Memory B cell (primary cell): ENCODE measurements around the gene OBP2B.
"Not testable (repeated sequence)": the region's sequence is repeated elsewhere in the genome, so short reads cannot be mapped to it uniquely, and the experiment has no call there.

Experiments used
- ATAC-seq: fragments of 150-1000 bp; cut with Tn5 transposase; 2 replicates; pipeline ENCODE4 v1.10.0; 2021; ENCODE audit warnings: low read depth, mild to moderate bottlenecking, moderate library complexity
- DNase-seq, 2 donors: peaks; one replicate each; pipeline ENCODE4 v3.0.0; 2022; ENCODE audit warnings: low spot score in 2 of 2
- H3K27ac Mint-ChIP-seq: one replicate; pipeline ENCODE4 v1.8.0; 2022; ENCODE audit warnings: mild to moderate bottlenecking, moderate library complexity, mixed read lengths
- H3K27me3 Mint-ChIP-seq: one replicate; pipeline ENCODE4 v1.8.0; 2022; ENCODE audit warnings: mixed read lengths
- H3K36me3 Mint-ChIP-seq: one replicate; pipeline ENCODE4 v1.8.0; 2022; ENCODE audit warnings: mild to moderate bottlenecking, mixed read lengths
- H3K4me1 Mint-ChIP-seq: one replicate; pipeline ENCODE4 v1.8.0; 2022; ENCODE audit warnings: mixed read lengths
- H3K4me3 Mint-ChIP-seq: one replicate; pipeline ENCODE4 v1.8.0; 2022; ENCODE audit warnings: mild to moderate bottlenecking, moderate library complexity, mixed read lengths
- H3K9me3 Mint-ChIP-seq: one replicate; pipeline ENCODE4 v1.8.0; 2022; ENCODE audit warnings: mixed read lengths

OBP2B gene

GRCh38 chr9:133221177-133221809 lies 12.2 kb upstream of the OBP2B start:
- ATAC-seq (no peak), DNase-seq (no peak)
- Mint-ChIP-seq H3K4me3 (no peak overlapping the region), H3K4me1 (no peaks in the 10 kb centered on the region), H3K27ac (no peak overlapping the region), H3K36me3 (no peaks in the 10 kb centered on the region), H3K27me3 (peaks cover 24% of the 10 kb centered on the region), H3K9me3 (peaks cover 2% of the 10 kb centered on the region)

GRCh38 chr9:133218049-133218975 lies 9.3 kb upstream of the OBP2B start:
- DNase-seq, H3K27ac Mint-ChIP-seq, ATAC-seq, H3K36me3 Mint-ChIP-seq, H3K4me1 Mint-ChIP-seq, H3K4me3 Mint-ChIP-seq: not testable (repeated sequence)
- peaks cover 29% of the 10 kb centered on the region for H3K27me3 Mint-ChIP-seq
- peaks cover 12% of the 10 kb centered on the region for H3K9me3 Mint-ChIP-seq

GRCh38 chr9:133217333-133217988 lies 8.4 kb upstream of the OBP2B start:
- H3K27ac Mint-ChIP-seq, H3K4me3 Mint-ChIP-seq, ATAC-seq, H3K4me1 Mint-ChIP-seq, DNase-seq, H3K36me3 Mint-ChIP-seq: not testable (repeated sequence)
- peaks cover 29% of the 10 kb centered on the region for H3K27me3 Mint-ChIP-seq
- peaks cover 12% of the 10 kb centered on the region for H3K9me3 Mint-ChIP-seq

- not testable (repeated sequence) for H3K4me3 Mint-ChIP-seq, H3K36me3 Mint-ChIP-seq, ATAC-seq, H3K4me1 Mint-ChIP-seq, H3K9me3 Mint-ChIP-seq, H3K27ac Mint-ChIP-seq, DNase-seq
- peaks cover 23% of the 10 kb centered on the region for H3K27me3 Mint-ChIP-seq
Measured at GRCh38 chr9:133214276-133214675, 5.2 kb upstream of the OBP2B start.

- Mint-ChIP-seq H3K27ac (no peak overlapping the region), H3K9me3 (peaks cover 10% of the 10 kb centered on the region), H3K27me3 (peaks cover 19% of the 10 kb centered on the region), H3K4me1 (no peaks in the 10 kb centered on the region), H3K36me3 (peaks cover 2% of the 10 kb centered on the region), H3K4me3 (no peak overlapping the region)
- ATAC-seq (no peak), DNase-seq (no peak)
Measured at GRCh38 chr9:133210609-133211008, 1.6 kb upstream of the OBP2B start.

- H3K4me1 Mint-ChIP-seq = no peaks in the 10 kb centered on the region
- DNase-seq (no peak), ATAC-seq (no peak)
- no peak overlapping the region for H3K27ac Mint-ChIP-seq
- H3K9me3 Mint-ChIP-seq = peaks cover 10% of the 10 kb centered on the region
- H3K27me3 Mint-ChIP-seq = peaks cover 19% of the 10 kb centered on the region
- H3K36me3 Mint-ChIP-seq = peaks cover 2% of the 10 kb centered on the region
- no peak overlapping the region for H3K4me3 Mint-ChIP-seq
Measured at GRCh38 chr9:133210202-133210532, 1.1 kb upstream of the OBP2B start.

- H3K27ac Mint-ChIP-seq, ATAC-seq, H3K36me3 Mint-ChIP-seq, H3K9me3 Mint-ChIP-seq, H3K4me1 Mint-ChIP-seq, H3K4me3 Mint-ChIP-seq, DNase-seq: not testable (repeated sequence)
- peaks cover 19% of the 10 kb centered on the region for H3K27me3 Mint-ChIP-seq
Measured at GRCh38 chr9:133209327-133210201, 514 bp upstream of the OBP2B start.

GRCh38 chr9:133208171-133208879 lies 725 bp downstream of the OBP2B start:
- not testable (repeated sequence) for H3K27ac Mint-ChIP-seq, H3K4me3 Mint-ChIP-seq

GRCh38 chr9:133207540-133208170 lies 1.4 kb downstream of the OBP2B start:
- Mint-ChIP-seq H3K9me3 (no peaks in the 10 kb centered on the region), H3K27ac (no peak overlapping the region), H3K4me1 (no peaks in the 10 kb centered on the region), H3K27me3 (peaks cover 19% of the 10 kb centered on the region), H3K36me3 (peaks cover 2% of the 10 kb centered on the region), H3K4me3 (no peak overlapping the region)
- no peak for ATAC-seq
- DNase-seq = no peak

More at GRCh38 chr9:133208171-133208879, 725 bp downstream of the OBP2B start:
- not testable (repeated sequence) for H3K4me1 Mint-ChIP-seq, DNase-seq, ATAC-seq, H3K9me3 Mint-ChIP-seq, H3K36me3 Mint-ChIP-seq
- H3K27me3 Mint-ChIP-seq = peaks cover 18% of the 10 kb centered on the region

- Mint-ChIP-seq H3K9me3 (no peaks in the 10 kb centered on the region), H3K4me3 (no peak overlapping the region), H3K36me3 (peaks cover 2% of the 10 kb centered on the region), H3K27me3 (peaks cover 19% of the 10 kb centered on the region), H3K27ac (no peak overlapping the region), H3K4me1 (no peaks in the 10 kb centered on the region)
- DNase-seq (no peak), ATAC-seq (no peak)
Measured at GRCh38 chr9:133207021-133207531, 2.0 kb downstream of the OBP2B start.

GRCh38 chr9:133205996-133206931 lies 2.8 kb downstream of the OBP2B start:
- Mint-ChIP-seq H3K4me3 (no peak overlapping the region), H3K9me3 (no peaks in the 10 kb centered on the region), H3K4me1 (no peaks in the 10 kb centered on the region), H3K27me3 (peaks cover 19% of the 10 kb centered on the region), H3K36me3 (peaks cover 2% of the 10 kb centered on the region), H3K27ac (no peak overlapping the region)
- no peak for DNase-seq
- ATAC-seq = no peak

GRCh38 chr9:133205481-133205887 lies 3.6 kb downstream of the OBP2B start:
- not testable (repeated sequence) for H3K4me1 Mint-ChIP-seq, ATAC-seq, H3K4me3 Mint-ChIP-seq, H3K27ac Mint-ChIP-seq, H3K36me3 Mint-ChIP-seq, H3K9me3 Mint-ChIP-seq, DNase-seq
- H3K27me3 Mint-ChIP-seq = peaks cover 17% of the 10 kb centered on the region
